ENCODE data around the gene ATL1.

DNA sequence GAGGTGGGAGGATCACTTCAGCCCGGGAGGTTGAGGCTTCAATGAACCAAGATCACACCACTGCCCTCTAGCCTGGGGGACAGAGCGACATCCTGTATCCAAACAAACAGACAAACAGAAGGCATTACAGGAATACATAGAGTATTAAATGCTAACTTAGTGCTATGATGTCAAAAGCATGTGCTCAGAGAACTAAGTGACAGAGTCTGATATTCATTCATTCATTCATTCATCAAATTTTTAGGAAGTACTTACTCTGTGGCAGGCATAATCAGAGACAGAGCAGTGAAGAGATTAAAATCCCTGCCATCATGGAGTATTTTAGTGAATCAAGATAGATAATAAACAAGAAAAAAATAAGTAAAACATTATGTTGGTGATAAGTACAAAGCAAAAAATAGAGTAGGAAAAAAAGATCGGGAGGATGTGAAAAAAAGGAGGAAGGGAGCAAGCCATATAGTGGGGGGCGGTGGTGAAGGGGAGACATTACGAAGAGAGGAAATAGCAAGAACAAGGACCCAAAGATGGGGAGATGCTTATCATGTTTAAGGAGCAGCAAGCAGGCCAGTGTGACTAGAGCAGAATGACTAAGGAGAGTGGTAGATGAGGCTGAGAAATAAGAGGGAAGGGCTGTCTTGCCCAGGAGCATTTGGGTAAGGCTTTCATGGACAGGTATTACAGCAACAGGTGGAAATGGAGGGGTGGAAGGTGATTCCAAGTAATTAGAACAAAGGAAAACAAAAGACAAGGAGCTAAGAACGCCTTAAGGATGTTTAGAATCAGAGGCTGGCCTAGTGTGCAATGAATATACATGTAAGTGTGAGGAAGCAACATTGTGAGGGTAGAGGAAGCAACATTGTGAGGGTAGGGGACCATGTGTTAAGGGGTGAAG is 30.4 kb upstream of the ATL1 start:
- TF ChIP-seq CTCF (conservative IDR thresholded peaks at IDR 0.05; ENCODE audit: low read depth in 2 of 2) (peak in 1 of 2 experiments; percentile 30; a peak in 2 of 4 replicates), EZH2 (IDR thresholded peaks at IDR 0.05; ENCODE audit: low read depth, unreplicated experiment) (no peak), POLR2AphosphoS5 (IDR thresholded peaks at IDR 0.05; ENCODE audit: low read depth) (no peak), EZH2phosphoT487 (IDR thresholded peaks at IDR 0.05; ENCODE audit: unreplicated experiment) (no peak), JUNB (IDR thresholded peaks at IDR 0.05; ENCODE audit: unreplicated experiment) (no peak), CREB1 (CRISPR knock-in tag; IDR thresholded peaks at IDR 0.05; ENCODE audit: low read depth) (no peak), STAT1 (IDR thresholded peaks at IDR 0.05; ENCODE audit: unreplicated experiment) (no peak), ZNF114 (CRISPR knock-in tag; IDR thresholded peaks at IDR 0.05) (no peak)
- TF ChIP-seq, protein P1, sequence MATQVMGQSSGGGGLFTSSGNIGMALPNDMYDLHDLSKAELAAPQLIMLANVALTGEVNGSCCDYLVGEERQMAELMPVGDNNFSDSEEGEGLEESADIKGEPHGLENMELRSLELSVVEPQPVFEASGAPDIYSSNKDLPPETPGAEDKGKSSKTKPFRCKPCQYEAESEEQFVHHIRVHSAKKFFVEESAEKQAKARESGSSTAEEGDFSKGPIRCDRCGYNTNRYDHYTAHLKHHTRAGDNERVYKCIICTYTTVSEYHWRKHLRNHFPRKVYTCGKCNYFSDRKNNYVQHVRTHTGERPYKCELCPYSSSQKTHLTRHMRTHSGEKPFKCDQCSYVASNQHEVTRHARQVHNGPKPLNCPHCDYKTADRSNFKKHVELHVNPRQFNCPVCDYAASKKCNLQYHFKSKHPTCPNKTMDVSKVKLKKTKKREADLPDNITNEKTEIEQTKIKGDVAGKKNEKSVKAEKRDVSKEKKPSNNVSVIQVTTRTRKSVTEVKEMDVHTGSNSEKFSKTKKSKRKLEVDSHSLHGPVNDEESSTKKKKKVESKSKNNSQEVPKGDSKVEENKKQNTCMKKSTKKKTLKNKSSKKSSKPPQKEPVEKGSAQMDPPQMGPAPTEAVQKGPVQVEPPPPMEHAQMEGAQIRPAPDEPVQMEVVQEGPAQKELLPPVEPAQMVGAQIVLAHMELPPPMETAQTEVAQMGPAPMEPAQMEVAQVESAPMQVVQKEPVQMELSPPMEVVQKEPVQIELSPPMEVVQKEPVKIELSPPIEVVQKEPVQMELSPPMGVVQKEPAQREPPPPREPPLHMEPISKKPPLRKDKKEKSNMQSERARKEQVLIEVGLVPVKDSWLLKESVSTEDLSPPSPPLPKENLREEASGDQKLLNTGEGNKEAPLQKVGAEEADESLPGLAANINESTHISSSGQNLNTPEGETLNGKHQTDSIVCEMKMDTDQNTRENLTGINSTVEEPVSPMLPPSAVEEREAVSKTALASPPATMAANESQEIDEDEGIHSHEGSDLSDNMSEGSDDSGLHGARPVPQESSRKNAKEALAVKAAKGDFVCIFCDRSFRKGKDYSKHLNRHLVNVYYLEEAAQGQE (IDR thresholded peaks at IDR 0.05; ENCODE audit: unreplicated experiment): no peak
- TF ChIP-seq, protein P2, sequence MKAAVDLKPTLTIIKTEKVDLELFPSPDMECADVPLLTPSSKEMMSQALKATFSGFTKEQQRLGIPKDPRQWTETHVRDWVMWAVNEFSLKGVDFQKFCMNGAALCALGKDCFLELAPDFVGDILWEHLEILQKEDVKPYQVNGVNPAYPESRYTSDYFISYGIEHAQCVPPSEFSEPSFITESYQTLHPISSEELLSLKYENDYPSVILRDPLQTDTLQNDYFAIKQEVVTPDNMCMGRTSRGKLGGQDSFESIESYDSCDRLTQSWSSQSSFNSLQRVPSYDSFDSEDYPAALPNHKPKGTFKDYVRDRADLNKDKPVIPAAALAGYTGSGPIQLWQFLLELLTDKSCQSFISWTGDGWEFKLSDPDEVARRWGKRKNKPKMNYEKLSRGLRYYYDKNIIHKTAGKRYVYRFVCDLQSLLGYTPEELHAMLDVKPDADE (IDR thresholded peaks at IDR 0.05): no peak

All from GM23338 (cell line).